Measurements from ENCODE around the gene LGALS9.

LGALS9 gene

DNA sequence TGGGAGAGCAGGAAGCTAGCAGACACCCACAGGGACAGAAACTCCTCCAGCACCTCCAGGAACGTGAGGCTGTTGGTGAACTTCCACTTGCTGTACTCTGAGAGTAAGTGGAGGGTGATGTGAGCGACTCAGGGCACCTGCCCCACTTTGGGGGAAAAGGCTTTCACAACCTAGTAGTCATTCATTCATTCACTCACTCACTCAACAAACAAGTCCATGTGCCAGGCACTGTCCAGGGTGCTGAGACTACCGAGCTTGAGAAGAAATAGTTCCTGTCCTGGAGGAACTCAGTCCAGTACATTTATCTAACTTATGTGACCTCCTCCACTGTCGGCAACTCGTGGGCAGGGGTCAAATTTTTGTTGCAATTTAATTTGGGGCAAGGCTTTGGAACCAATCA lies 26.6 kb downstream of the LGALS9 start:
- peak; percentile 29 for DNase-seq
- H3K56ac ChIP-seq (ENCODE audit: low read length), result no peak overlapping the region
- no CpG with 5 or more reads among the region's 5 CpGs for WGBS (ENCODE audit: extremely low coverage, insufficient coverage, low lambda C conversion rate)
- no peak overlapping the region for H3K23ac ChIP-seq (ENCODE audit: low read length)
- no peak overlapping the region for H4K8ac ChIP-seq (ENCODE audit: low read depth, low read length)
- H3K79me1 ChIP-seq (ENCODE audit: low read length), result no peaks in the 10 kb centered on the region
- no peak overlapping the region for H2BK120ac ChIP-seq (ENCODE audit: low read depth, low read length)
- no peak overlapping the region for H3K4ac ChIP-seq (ENCODE audit: low read depth, low read length)
- no peak overlapping the region for H3K27ac ChIP-seq (ENCODE audit: low read depth, low read length)
- H3K27me3 ChIP-seq (ENCODE audit: insufficient read depth, low read length, poor library complexity), result no peaks in the 10 kb centered on the region
- no peaks in the 10 kb centered on the region for H3K36me3 ChIP-seq (ENCODE audit: control insufficient read depth, insufficient read depth, low read length)
- H3K4me1 ChIP-seq (ENCODE audit: control insufficient read depth, low read depth, low read length), result no peaks in the 10 kb centered on the region
- no peak overlapping the region for H3K18ac ChIP-seq (ENCODE audit: low read length)
- no peak overlapping the region for H2BK5ac ChIP-seq (ENCODE audit: low read length)
- no peak overlapping the region for H3K9ac ChIP-seq (ENCODE audit: low read length)
- H2BK15ac ChIP-seq (replicated peaks; ENCODE audit: low read depth), result no peak overlapping the region
- H4K5ac ChIP-seq (ENCODE audit: low read length), result no peak overlapping the region
- H3K4me3 ChIP-seq (ENCODE audit: low read length), result no peak overlapping the region
- no peak overlapping the region for H3K4me2 ChIP-seq (ENCODE audit: low read length)
- H2AK5ac ChIP-seq (ENCODE audit: low read length), result no peak overlapping the region
- H3K79me2 ChIP-seq (ENCODE audit: control insufficient read depth, insufficient read depth, low read length), result no peaks in the 10 kb centered on the region

DNA sequence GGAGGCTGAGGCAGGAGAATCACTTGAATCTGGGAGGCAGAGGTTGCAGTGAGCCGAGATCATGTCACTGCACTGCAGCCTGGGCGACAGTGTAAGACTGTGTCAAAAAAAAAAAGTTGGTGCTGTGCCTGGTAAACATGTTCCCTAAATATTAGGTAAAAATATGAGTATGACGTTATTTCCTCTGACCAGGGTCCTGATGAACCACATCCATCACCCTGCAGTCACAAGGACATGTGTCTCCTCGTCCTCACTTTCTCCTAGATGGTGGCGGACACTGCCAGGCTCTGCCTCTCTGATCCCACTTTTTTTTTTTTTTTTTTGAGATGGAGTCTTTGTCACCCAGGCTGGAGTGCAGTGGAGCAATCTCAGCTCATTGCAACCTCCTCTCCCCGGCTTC lies 28.7 kb downstream of the LGALS9 start:
- DNase-seq, result no peak
- H3K27me3 ChIP-seq (ENCODE audit: insufficient read depth, low read length, poor library complexity), result no peaks in the 10 kb centered on the region
- no peaks in the 10 kb centered on the region for H3K36me3 ChIP-seq (ENCODE audit: control insufficient read depth, insufficient read depth, low read length)
- no peak overlapping the region for H2BK15ac ChIP-seq (replicated peaks; ENCODE audit: low read depth)
- H4K5ac ChIP-seq (ENCODE audit: low read length), result no peak overlapping the region
- H3K4me3 ChIP-seq (ENCODE audit: low read length), result no peak overlapping the region
- no peak overlapping the region for H3K4me2 ChIP-seq (ENCODE audit: low read length)
- no peaks in the 10 kb centered on the region for H3K79me1 ChIP-seq (ENCODE audit: low read length)
- H3K56ac ChIP-seq (ENCODE audit: low read length), result no peak overlapping the region
- H3K9ac ChIP-seq (ENCODE audit: low read length), result no peak overlapping the region
- no peaks in the 10 kb centered on the region for H3K4me1 ChIP-seq (ENCODE audit: control insufficient read depth, low read depth, low read length)
- no peak overlapping the region for H2BK5ac ChIP-seq (ENCODE audit: low read length)
- H2BK120ac ChIP-seq (ENCODE audit: low read depth, low read length), result no peak overlapping the region
- WGBS (ENCODE audit: extremely low coverage, insufficient coverage, low lambda C conversion rate), result no CpG with 5 or more reads among the region's 6 CpGs
- no peak overlapping the region for H3K27ac ChIP-seq (ENCODE audit: low read depth, low read length)
- no peaks in the 10 kb centered on the region for H3K79me2 ChIP-seq (ENCODE audit: control insufficient read depth, insufficient read depth, low read length)
- H3K18ac ChIP-seq (ENCODE audit: low read length), result no peak overlapping the region
- H2AK5ac ChIP-seq (ENCODE audit: low read length), result no peak overlapping the region
- no peak overlapping the region for H3K23ac ChIP-seq (ENCODE audit: low read length)
- no peak overlapping the region for H4K8ac ChIP-seq (ENCODE audit: low read depth, low read length)
- no peak overlapping the region for H3K4ac ChIP-seq (ENCODE audit: low read depth, low read length)

GRCh38 chr17:27660436-27660835 lies 29.4 kb downstream of the LGALS9 start:
- no CpG with 5 or more reads among the region's 3 CpGs for WGBS (ENCODE audit: extremely low coverage, insufficient coverage, low lambda C conversion rate)
- DNase-seq, result no peak

GRCh38 chr17:27663936-27664605 lies 33.1 kb downstream of the LGALS9 start:
- Histone ChIP-seq H3K23ac (ENCODE audit: low read length) (no peak overlapping the region), H3K9ac (ENCODE audit: low read length) (no peak overlapping the region), H4K5ac (ENCODE audit: low read length) (no peak overlapping the region), H3K4me2 (ENCODE audit: low read length) (no peak overlapping the region), H3K79me1 (ENCODE audit: low read length) (no peaks in the 10 kb centered on the region), H2BK120ac (ENCODE audit: low read depth, low read length) (no peak overlapping the region), H3K18ac (ENCODE audit: low read length) (no peak overlapping the region), H2BK5ac (ENCODE audit: low read length) (no peak overlapping the region), H3K4ac (ENCODE audit: low read depth, low read length) (no peak overlapping the region), H3K4me1 (ENCODE audit: control insufficient read depth, low read depth, low read length) (no peaks in the 10 kb centered on the region), H4K8ac (ENCODE audit: low read depth, low read length) (no peak overlapping the region), H2BK15ac (replicated peaks; ENCODE audit: low read depth) (no peak overlapping the region), H3K4me3 (ENCODE audit: low read length) (no peak overlapping the region), H3K27ac (ENCODE audit: low read depth, low read length) (no peak overlapping the region), H3K79me2 (ENCODE audit: control insufficient read depth, insufficient read depth, low read length) (no peaks in the 10 kb centered on the region), H3K27me3 (ENCODE audit: insufficient read depth, low read length, poor library complexity) (no peaks in the 10 kb centered on the region), H3K56ac (ENCODE audit: low read length) (no peak overlapping the region), H3K36me3 (ENCODE audit: control insufficient read depth, insufficient read depth, low read length) (no peaks in the 10 kb centered on the region), H2AK5ac (ENCODE audit: low read length) (no peak overlapping the region)
- WGBS (ENCODE audit: extremely low coverage, insufficient coverage, low lambda C conversion rate), result no CpG with 5 or more reads among the region's 8 CpGs
- no peak for DNase-seq

More at GRCh38 chr17:27660436-27660835, 29.4 kb downstream of the LGALS9 start:
- Histone ChIP-seq H3K4me1 (ENCODE audit: control insufficient read depth, low read depth, low read length) (no peaks in the 10 kb centered on the region), H3K23ac (ENCODE audit: low read length) (no peak overlapping the region), H3K9ac (ENCODE audit: low read length) (no peak overlapping the region), H3K79me2 (ENCODE audit: control insufficient read depth, insufficient read depth, low read length) (no peaks in the 10 kb centered on the region), H3K36me3 (ENCODE audit: control insufficient read depth, insufficient read depth, low read length) (no peaks in the 10 kb centered on the region), H3K4me2 (ENCODE audit: low read length) (no peak overlapping the region), H3K56ac (ENCODE audit: low read length) (no peak overlapping the region), H2BK5ac (ENCODE audit: low read length) (no peak overlapping the region), H3K4me3 (ENCODE audit: low read length) (no peak overlapping the region), H2BK15ac (replicated peaks; ENCODE audit: low read depth) (no peak overlapping the region), H3K4ac (ENCODE audit: low read depth, low read length) (no peak overlapping the region), H3K18ac (ENCODE audit: low read length) (no peak overlapping the region), H3K27ac (ENCODE audit: low read depth, low read length) (no peak overlapping the region), H4K5ac (ENCODE audit: low read length) (no peak overlapping the region), H3K79me1 (ENCODE audit: low read length) (no peaks in the 10 kb centered on the region), H2BK120ac (ENCODE audit: low read depth, low read length) (no peak overlapping the region), H3K27me3 (ENCODE audit: insufficient read depth, low read length, poor library complexity) (no peaks in the 10 kb centered on the region), H4K8ac (ENCODE audit: low read depth, low read length) (no peak overlapping the region), H2AK5ac (ENCODE audit: low read length) (no peak overlapping the region)

GRCh38 chr17:27664606-27664965 lies 33.6 kb downstream of the LGALS9 start:
- Histone ChIP-seq H3K18ac (ENCODE audit: low read length) (no peak overlapping the region), H3K36me3 (ENCODE audit: control insufficient read depth, insufficient read depth, low read length) (no peaks in the 10 kb centered on the region), H2BK120ac (ENCODE audit: low read depth, low read length) (no peak overlapping the region), H3K27me3 (ENCODE audit: insufficient read depth, low read length, poor library complexity) (no peaks in the 10 kb centered on the region), H2BK15ac (replicated peaks; ENCODE audit: low read depth) (no peak overlapping the region), H3K56ac (ENCODE audit: low read length) (no peak overlapping the region), H3K23ac (ENCODE audit: low read length) (no peak overlapping the region), H3K4me1 (ENCODE audit: control insufficient read depth, low read depth, low read length) (no peaks in the 10 kb centered on the region), H3K9ac (ENCODE audit: low read length) (no peak overlapping the region), H2AK5ac (ENCODE audit: low read length) (no peak overlapping the region), H4K5ac (ENCODE audit: low read length) (no peak overlapping the region), H4K8ac (ENCODE audit: low read depth, low read length) (no peak overlapping the region), H3K4me3 (ENCODE audit: low read length) (no peak overlapping the region), H2BK5ac (ENCODE audit: low read length) (no peak overlapping the region), H3K79me2 (ENCODE audit: control insufficient read depth, insufficient read depth, low read length) (no peaks in the 10 kb centered on the region), H3K4me2 (ENCODE audit: low read length) (no peak overlapping the region), H3K27ac (ENCODE audit: low read depth, low read length) (no peak overlapping the region), H3K4ac (ENCODE audit: low read depth, low read length) (no peak overlapping the region), H3K79me1 (ENCODE audit: low read length) (no peaks in the 10 kb centered on the region)
- WGBS (ENCODE audit: extremely low coverage, insufficient coverage, low lambda C conversion rate), result no CpG with 5 or more reads among the region's 2 CpGs
- DNase-seq, result no peak

DNA sequence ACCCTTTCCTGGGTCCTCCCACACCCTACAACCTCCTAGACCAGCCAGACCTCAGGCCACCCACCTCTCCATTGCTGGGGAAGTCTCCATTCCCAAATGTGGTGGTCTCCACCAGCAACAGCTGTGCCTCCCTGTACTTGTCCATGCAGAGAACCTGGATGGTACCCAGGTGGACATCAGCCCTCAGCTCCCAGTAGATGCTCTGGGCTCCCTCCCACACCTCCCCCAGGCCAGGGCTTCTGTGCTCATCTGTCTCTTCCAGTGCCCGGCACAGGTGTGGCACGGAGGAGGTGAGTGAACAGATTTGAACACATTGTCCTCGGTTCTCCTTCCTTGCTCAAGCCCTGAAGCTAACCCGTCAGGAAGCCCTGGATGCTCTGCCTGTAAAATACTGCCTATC lies 34.6 kb downstream of the LGALS9 start:
- H3K4me3 ChIP-seq (ENCODE audit: low read length), result no peak overlapping the region
- H3K18ac ChIP-seq (ENCODE audit: low read length), result no peak overlapping the region
- no peak overlapping the region for H3K56ac ChIP-seq (ENCODE audit: low read length)
- no peak overlapping the region for H3K4me2 ChIP-seq (ENCODE audit: low read length)
- H3K27ac ChIP-seq (ENCODE audit: low read depth, low read length), result no peak overlapping the region
- H4K8ac ChIP-seq (ENCODE audit: low read depth, low read length), result no peak overlapping the region
- no peak overlapping the region for H2AK5ac ChIP-seq (ENCODE audit: low read length)
- DNase-seq, result no peak
- no peaks in the 10 kb centered on the region for H3K79me1 ChIP-seq (ENCODE audit: low read length)
- H3K4me1 ChIP-seq (ENCODE audit: control insufficient read depth, low read depth, low read length), result no peaks in the 10 kb centered on the region
- H4K5ac ChIP-seq (ENCODE audit: low read length), result no peak overlapping the region
- H3K79me2 ChIP-seq (ENCODE audit: control insufficient read depth, insufficient read depth, low read length), result no peaks in the 10 kb centered on the region
- no peaks in the 10 kb centered on the region for H3K36me3 ChIP-seq (ENCODE audit: control insufficient read depth, insufficient read depth, low read length)
- H3K9ac ChIP-seq (ENCODE audit: low read length), result no peak overlapping the region
- H3K23ac ChIP-seq (ENCODE audit: low read length), result no peak overlapping the region
- no peak overlapping the region for H3K4ac ChIP-seq (ENCODE audit: low read depth, low read length)
- WGBS (ENCODE audit: extremely low coverage, insufficient coverage, low lambda C conversion rate), result no CpG with 5 or more reads among the region's 4 CpGs
- no peak overlapping the region for H2BK15ac ChIP-seq (replicated peaks; ENCODE audit: low read depth)
- no peak overlapping the region for H2BK120ac ChIP-seq (ENCODE audit: low read depth, low read length)
- H2BK5ac ChIP-seq (ENCODE audit: low read length), result no peak overlapping the region
- no peaks in the 10 kb centered on the region for H3K27me3 ChIP-seq (ENCODE audit: insufficient read depth, low read length, poor library complexity)

Data from mesendoderm (in vitro differentiated cells).